PC-9 (cell line): ENCODE measurements around the gene SPRTN.

Source experiments
- EZH2 ChIP-seq: fragments of 200-600 bp; sonication (generic); IDR thresholded peaks from 2 replicates; pipeline ENCODE4 v1.8.0; 2017; ENCODE audit warnings: antibody characterized with exemption, low read depth
- TF ChIP-seq, protein P1 (sequence below): fragments of 200-600 bp; sonication (generic); conservative IDR thresholded peaks from 2 replicates; pipeline ENCODE4 v1.6.1; 2017; ENCODE audit warnings: mixed run types, antibody characterized with exemption, mild to moderate bottlenecking, moderate library complexity

DNA sequence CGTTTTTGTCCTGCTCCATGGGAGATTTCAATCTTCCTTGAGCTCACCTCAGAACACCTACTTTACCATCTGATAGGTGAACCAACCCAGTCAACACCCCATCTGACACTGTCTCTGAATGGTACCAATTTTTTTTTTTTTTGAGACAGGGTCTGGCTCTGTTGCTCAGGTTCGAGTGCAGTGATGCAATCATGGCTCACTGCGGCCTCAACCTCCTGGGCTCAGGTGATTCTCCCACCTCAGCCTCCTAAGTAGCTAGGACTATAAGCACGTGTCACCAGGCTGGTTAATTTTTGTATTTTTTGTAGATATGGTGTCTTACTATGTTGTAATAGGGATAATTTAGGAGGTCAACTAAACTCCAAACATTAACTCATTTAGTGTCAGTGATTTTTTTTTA is 36.3 kb downstream of the SPRTN start:
- TF ChIP-seq, protein P1, sequence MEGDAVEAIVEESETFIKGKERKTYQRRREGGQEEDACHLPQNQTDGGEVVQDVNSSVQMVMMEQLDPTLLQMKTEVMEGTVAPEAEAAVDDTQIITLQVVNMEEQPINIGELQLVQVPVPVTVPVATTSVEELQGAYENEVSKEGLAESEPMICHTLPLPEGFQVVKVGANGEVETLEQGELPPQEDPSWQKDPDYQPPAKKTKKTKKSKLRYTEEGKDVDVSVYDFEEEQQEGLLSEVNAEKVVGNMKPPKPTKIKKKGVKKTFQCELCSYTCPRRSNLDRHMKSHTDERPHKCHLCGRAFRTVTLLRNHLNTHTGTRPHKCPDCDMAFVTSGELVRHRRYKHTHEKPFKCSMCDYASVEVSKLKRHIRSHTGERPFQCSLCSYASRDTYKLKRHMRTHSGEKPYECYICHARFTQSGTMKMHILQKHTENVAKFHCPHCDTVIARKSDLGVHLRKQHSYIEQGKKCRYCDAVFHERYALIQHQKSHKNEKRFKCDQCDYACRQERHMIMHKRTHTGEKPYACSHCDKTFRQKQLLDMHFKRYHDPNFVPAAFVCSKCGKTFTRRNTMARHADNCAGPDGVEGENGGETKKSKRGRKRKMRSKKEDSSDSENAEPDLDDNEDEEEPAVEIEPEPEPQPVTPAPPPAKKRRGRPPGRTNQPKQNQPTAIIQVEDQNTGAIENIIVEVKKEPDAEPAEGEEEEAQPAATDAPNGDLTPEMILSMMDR: no peak
- no peak for TF ChIP-seq EZH2
